Stimulated activated CD4-positive, alpha-beta T cell treated with anti-CD3 and anti-CD28 coated beads, Interleukin-15, amount 100 ng/mL, for 24 hours (primary cell): ENCODE measurements around the gene SLC24A4.
A peak's percentile ranks its signal among the peaks of the same experiment; 100 is the strongest.
"Not testable (repeated sequence)": the region's sequence is repeated elsewhere in the genome, so short reads cannot be mapped to it uniquely, and the experiment has no call there.

Source experiments
- DNase-seq: peaks from one replicate; pipeline ENCODE4 v3.0.0-alpha.2; 2020

SLC24A4 gene

GRCh38 chr14:92373336-92373735 lies 50.4 kb downstream of the SLC24A4 start:
- DNase-seq = no peak

GRCh38 chr14:92380131-92380530 lies 57.2 kb downstream of the SLC24A4 start:
- no peak for DNase-seq

- no peak for DNase-seq
Measured at GRCh38 chr14:92380582-92380981, 57.6 kb downstream of the SLC24A4 start.

GRCh38 chr14:92382677-92383076 lies 59.7 kb downstream of the SLC24A4 start:
- peak; percentile 9 for DNase-seq

- DNase-seq = no peak
Measured at GRCh38 chr14:92383805-92384204, 60.8 kb downstream of the SLC24A4 start.

- DNase-seq = no peak
Measured at GRCh38 chr14:92384461-92385133, 61.6 kb downstream of the SLC24A4 start.

GRCh38 chr14:92385561-92385960 lies 62.6 kb downstream of the SLC24A4 start:
- DNase-seq = no peak

GRCh38 chr14:92386165-92386564 lies 63.2 kb downstream of the SLC24A4 start:
- no peak for DNase-seq

- DNase-seq = no peak
Measured at GRCh38 chr14:92386637-92387036, 63.7 kb downstream of the SLC24A4 start.

GRCh38 chr14:92387578-92387977 lies 64.6 kb downstream of the SLC24A4 start:
- DNase-seq = no peak

- no peak for DNase-seq
Measured at GRCh38 chr14:92389598-92390158, 66.7 kb downstream of the SLC24A4 start.

GRCh38 chr14:92391726-92392125 lies 68.8 kb downstream of the SLC24A4 start:
- no peak for DNase-seq

- DNase-seq = no peak
Measured at GRCh38 chr14:92392711-92393110, 69.7 kb downstream of the SLC24A4 start.

GRCh38 chr14:92397150-92397952 lies 74.4 kb downstream of the SLC24A4 start:
- DNase-seq = no peak

- no peak for DNase-seq
Measured at GRCh38 chr14:92397953-92398564, 75.1 kb downstream of the SLC24A4 start.

- no peak for DNase-seq
Measured at GRCh38 chr14:92398888-92399636, 76.1 kb downstream of the SLC24A4 start.

- no peak for DNase-seq
Measured at GRCh38 chr14:92400579-92401444, 77.8 kb downstream of the SLC24A4 start.

GRCh38 chr14:92401561-92401960 lies 78.6 kb downstream of the SLC24A4 start:
- DNase-seq = no peak

- DNase-seq = not testable (repeated sequence)
Measured at GRCh38 chr14:92402500-92402899, 79.5 kb downstream of the SLC24A4 start.

- DNase-seq = no peak
Measured at GRCh38 chr14:92404018-92404417, 81.1 kb downstream of the SLC24A4 start.

- DNase-seq = no peak
Measured at GRCh38 chr14:92404421-92404820, 81.5 kb downstream of the SLC24A4 start.

GRCh38 chr14:92404938-92405337 lies 82.0 kb downstream of the SLC24A4 start:
- no peak for DNase-seq
